SK-N-SH (cell line): ENCODE data around the gene AGTR1. TPM values are rescaled to one million over a fixed set of nuclear protein-coding genes. Genes with fewer than 3 reads are reported as not detected.
"Not testable (repeated sequence)": the region's sequence is repeated elsewhere in the genome, so short reads cannot be mapped to it uniquely, and the experiment has no call there.

ENCODE experiments used
- CTCF ChIA-PET: fragments of 300-600, 350-600 bp; formaldehyde crosslinking; extraction: SDS; loops from one replicate; lab custom pipeline; 2021; lab: Yijun Ruan, JAX
- POLR2A ChIA-PET: fragments of 350-600 bp; sonication (Branson Sonifier 250); formaldehyde crosslinking; extraction: SDS; loops from one replicate; lab custom pipeline; 2020; ENCODE audit warnings: antibody characterized with exemption, inconsistent platforms; lab: Yijun Ruan, JAX
- DNase-seq: peaks from one replicate; pipeline ENCODE4 v3.0.0; 2012
- H2AFZ ChIP-seq: fragments of 200-600 bp; sonication (generic); 2 replicates; pipeline ENCODE4 v1.8.1; 2016; ENCODE audit warnings: antibody characterized with exemption, mild to moderate bottlenecking, low read depth
- H3F3A ChIP-seq: fragments of 200-600 bp; sonication (generic); replicated peaks from 2 replicates; pipeline ENCODE3; 2016; ENCODE audit warnings: antibody characterized with exemption, mild to moderate bottlenecking; ENCODE audit not compliant: insufficient read depth
- H3K27ac ChIP-seq, 2 experiments: fragments of 200-500 bp in 1 of 2; fragments of 200-600 bp in 1 of 2; sonication (Bioruptor generic) in 1 of 2; sonication (generic), shearing (Covaris generic) in 1 of 2; 2 replicates each; pipeline versions ENCODE4 v1.5.1 to v1.6.1; 2014 to 2016; ENCODE audit warnings: low read depth in 2 of 2, inconsistent platforms in 1 of 2, low read length in 1 of 2, mild to moderate bottlenecking in 1 of 2, mixed read lengths in 1 of 2
- H3K27me3 ChIP-seq: fragments of 200-600 bp; sonication (generic), shearing (Covaris generic); 2 replicates; pipeline ENCODE4 v1.6.1; 2016; ENCODE audit warnings: mixed run types; ENCODE audit not compliant: insufficient read depth
- H3K36me3 ChIP-seq, 2 experiments: fragments of 200-500 bp in 1 of 2; fragments of 200-600 bp in 1 of 2; sonication (Bioruptor generic) in 1 of 2; sonication (generic) in 1 of 2; replicated peaks in 1 of 2; 2 replicates each; pipeline versions ENCODE3 to v1.5.1; 2014 to 2016; ENCODE audit warnings: low read length in 1 of 2, mild to moderate bottlenecking in 1 of 2; ENCODE audit not compliant: insufficient read depth in 2 of 2, control insufficient read depth in 1 of 2
- H3K4me1 ChIP-seq, 2 experiments: fragments of 200-500 bp in 1 of 2; fragments of 200-600 bp in 1 of 2; sonication (Bioruptor generic) in 1 of 2; sonication (generic), shearing (Covaris generic) in 1 of 2; 2 replicates each; pipeline versions ENCODE4 v1.5.1 to v1.6.1; 2014 to 2016; ENCODE audit warnings: low read depth in 1 of 2, low read length in 1 of 2, mixed run types in 1 of 2; ENCODE audit not compliant: insufficient read depth in 2 of 2, control insufficient read depth in 1 of 2
- H3K4me2 ChIP-seq: fragments of 200-600 bp; sonication (generic), shearing (Covaris generic); 2 replicates; pipeline ENCODE4 v1.6.1; 2017; ENCODE audit warnings: mixed run types
- H3K4me3 ChIP-seq, 2 experiments: fragments of 200-500 bp in 1 of 2; fragments of 200-600 bp in 1 of 2; sonication (Bioruptor generic) in 1 of 2; sonication (generic), shearing (Covaris generic) in 1 of 2; 2 replicates each; pipeline versions ENCODE4 v1.5.1 to v1.8.1; 2014 to 2016; ENCODE audit warnings: low read depth in 2 of 2, inconsistent platforms in 1 of 2, low read length in 1 of 2, mild to moderate bottlenecking in 1 of 2, mixed read lengths in 1 of 2, moderate library complexity in 1 of 2
- H3K79me2 ChIP-seq: fragments of 200-600 bp; sonication (generic); 2 replicates; pipeline ENCODE4 v1.8.1; 2017; ENCODE audit warnings: mild to moderate bottlenecking; ENCODE audit not compliant: insufficient read depth
- H3K9ac ChIP-seq: fragments of 200-600 bp; sonication (generic); 2 replicates; pipeline ENCODE4 v1.6.1; 2017; ENCODE audit warnings: mixed run types
- H3K9me2 ChIP-seq: fragments of 200-600 bp; sonication (generic); 2 replicates; pipeline ENCODE4 v1.6.1; 2017; ENCODE audit warnings: mixed run types
- H3K9me3 ChIP-seq: fragments of 200-600 bp; sonication (generic); 2 replicates; pipeline ENCODE4 v1.6.1; 2017; ENCODE audit warnings: mixed run types, mild to moderate bottlenecking, moderate library complexity
- H4K20me1 ChIP-seq: fragments of 200-600 bp; sonication (generic); 2 replicates; pipeline ENCODE4 v1.6.1; 2017; ENCODE audit warnings: mild to moderate bottlenecking, mixed run types; ENCODE audit not compliant: insufficient read depth
- EP300 ChIP-seq, 2 experiments: IDR thresholded peaks; 2 replicates each; pipeline versions ENCODE4 v1.4.0 to v1.6.1; 2012; ENCODE audit warnings: borderline replicate concordance in 1 of 2, low read depth in 1 of 2, low read length in 1 of 2
- FOSL2 ChIP-seq: IDR thresholded peaks from 2 replicates; pipeline ENCODE4 v1.4.0; 2012; ENCODE audit warnings: low read depth, mild to moderate bottlenecking, moderate library complexity, borderline replicate concordance
- GABPA ChIP-seq: IDR thresholded peaks from 2 replicates; pipeline ENCODE4 v1.4.0; 2012; ENCODE audit warnings: low read depth, mild to moderate bottlenecking
- NFIC ChIP-seq: IDR thresholded peaks from 2 replicates; pipeline ENCODE4 v1.4.0; 2012; ENCODE audit warnings: borderline replicate concordance
- RCOR1 ChIP-seq: fragments of 150-350 bp; IDR thresholded peaks from 2 replicates; pipeline ENCODE4 v1.6.1; 2017; ENCODE audit warnings: antibody characterized with exemption, low read length
- RFX5 ChIP-seq: IDR thresholded peaks from 2 replicates; pipeline ENCODE4 v1.6.1; 2012; ENCODE audit warnings: mild to moderate bottlenecking, improper control_type of control experiment, low read length
- SMC3 ChIP-seq: IDR thresholded peaks from 2 replicates; pipeline ENCODE4 v1.6.1; 2012; ENCODE audit warnings: low read depth, low read length, improper control_type of control experiment
- TAF1 ChIP-seq: IDR thresholded peaks from 2 replicates; pipeline ENCODE4 v1.6.1; 2012; ENCODE audit warnings: low read depth, mild to moderate bottlenecking, low read length, moderate library complexity, borderline replicate concordance
- TCF12 ChIP-seq: IDR thresholded peaks from 2 replicates; pipeline ENCODE4 v1.4.0; 2012
- TEAD4 ChIP-seq: IDR thresholded peaks from 2 replicates; pipeline ENCODE4 v1.4.0; 2012; ENCODE audit warnings: mild to moderate bottlenecking, borderline replicate concordance; ENCODE audit not compliant: insufficient read depth
- USF1 ChIP-seq: IDR thresholded peaks from 2 replicates; pipeline ENCODE4 v1.4.0; 2012; ENCODE audit warnings: low read depth, borderline replicate concordance
- USF2 ChIP-seq: fragments of 150-350 bp; IDR thresholded peaks from 2 replicates; pipeline ENCODE4 v1.6.1; 2017; ENCODE audit warnings: antibody characterized with exemption, low read length, low read depth, borderline replicate concordance
- WGBS: methylation state at CpG from one replicate; pipeline ENCODE4 v1.1.6; 2017; ENCODE audit warnings: low lambda C conversion rate; 5-methylcytosine and 5-hydroxymethylcytosine counted together
- polyA plus RNA-seq, 3 experiments: library from polyadenylated mRNA; depleted of rRNA; stranded (reverse); fragments of >200 nt; gene quantifications; 2 replicates each; pipeline ENCODE4 v1.2.3, GENCODE V29; 2012
- TF ChIP-seq, protein P1 (sequence below): IDR thresholded peaks from 2 replicates; pipeline ENCODE4 v1.4.0; 2012; ENCODE audit warnings: low read depth

Gene AGTR1
- polyA plus RNA-seq, 1 of the 3 experiments (the other 2 are of a cell fraction) = 0.15 TPM

- H3K4me3 ChIP-seq, H3K9me2 ChIP-seq, H3K9me3 ChIP-seq, DNase-seq, H3K27me3 ChIP-seq, H3K79me2 ChIP-seq, H3K4me2 ChIP-seq, H3K36me3 ChIP-seq, H3K4me1 ChIP-seq, POLR2A ChIA-PET, H3K27ac ChIP-seq, H2AFZ ChIP-seq, H3F3A ChIP-seq, H3K9ac ChIP-seq, H4K20me1 ChIP-seq: not testable (repeated sequence)
- CTCF ChIA-PET = interaction anchor here (2.1 kb wide), 1 partner anchor 59 kb away, joined by 5 read pairs; no protein-coding TSS in a partner anchor
- 39% methylated on average over 4 of the region's 9 CpGs for WGBS
Measured at GRCh38 chr3:148786159-148786558, 88.5 kb downstream of the AGTR1 start.

- Histone ChIP-seq H3K9me2 (no peaks in the 10 kb centered on the region), H4K20me1 (no peaks in the 10 kb centered on the region), H3K4me2 (no peak overlapping the region), H2AFZ (no peak overlapping the region), H3K9me3 (no peaks in the 10 kb centered on the region), H3K9ac (no peak overlapping the region), H3K4me1 (peaks cover 0 to 12% of the 10 kb centered on the region in 2 experiments; a peak in 2 of 4 replicates), H3K27ac (no peak overlapping the region), H3K79me2 (no peaks in the 10 kb centered on the region; the same call in 1 of the 2 replicates), H3K4me3 (no peak overlapping the region), H3K27me3 (no peaks in the 10 kb centered on the region), H3K36me3 (no peaks in the 10 kb centered on the region), H3F3A (no peaks in the 10 kb centered on the region)
- WGBS = 56% methylated on average over 6 of the region's 6 CpGs
- CTCF ChIA-PET = interaction anchor here (0.7 to 1.3 kb wide), 3 partner anchors 62 to 342 kb away, joined by 3 to 4 read pairs (median 4); no protein-coding TSS in a partner anchor
- TF ChIP-seq SMC3 (no peak), TAF1 (no peak), RCOR1 (no peak), TCF12 (no peak), GABPA (no peak), USF1 (no peak), EP300 (IDR thresholded peaks at IDR 0.05; ENCODE audit: borderline replicate concordance in 1 of 2, low read depth in 1 of 2, low read length in 1 of 2) (no peak), TEAD4 (no peak), USF2 (no peak), NFIC (no peak), RFX5 (no peak), FOSL2 (no peak)
- TF ChIP-seq, protein P1, sequence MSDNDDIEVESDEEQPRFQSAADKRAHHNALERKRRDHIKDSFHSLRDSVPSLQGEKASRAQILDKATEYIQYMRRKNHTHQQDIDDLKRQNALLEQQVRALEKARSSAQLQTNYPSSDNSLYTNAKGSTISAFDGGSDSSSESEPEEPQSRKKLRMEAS = no peak
- POLR2A ChIA-PET = no interaction called here
- no peak for DNase-seq
Measured at GRCh38 chr3:148789146-148789545, 91.4 kb downstream of the AGTR1 start.
